H1 (cell line): ENCODE results near the gene NAGA. TPM values are rescaled to one million over a fixed set of nuclear protein-coding genes. Genes with fewer than 3 reads are reported as not detected.

Source experiments
- CTCF ChIA-PET: fragments of 300-600 bp; sonication (Branson Sonifier 250); formaldehyde crosslinking; loops from one replicate; lab custom pipeline; 2021; ENCODE audit not compliant: partially characterized antibody; lab: Charles Lee
- POLR2A ChIA-PET: fragments of 300-600 bp; sonication (Branson Sonifier 250); formaldehyde crosslinking; loops from one replicate; lab custom pipeline; 2021; ENCODE audit warnings: inconsistent platforms; ENCODE audit not compliant: partially characterized antibody; lab: Charles Lee
- DNase-seq, 2 experiments: peaks; one replicate each; pipeline versions ENCODE4 v3.0.0 to v3.0.0-alpha.2; 2010 to 2022; ENCODE audit warnings: low spot score in 2 of 2, low read depth in 1 of 2, mixed read lengths in 1 of 2
- FAIRE-seq: peaks from 2 replicates; lab custom pipeline; 2011; peaks lifted over from hg19 to GRCh38; lab: Jason Lieb, UNC
- H2AFZ ChIP-seq: 2 replicates; pipeline ENCODE4 v1.8.1; 2012; ENCODE audit warnings: low read length, inconsistent platforms
- H2AK5ac ChIP-seq: 2 replicates; pipeline ENCODE4 v1.6.1; 2013; ENCODE audit warnings: low read depth, low read length
- H2BK120ac ChIP-seq: replicated peaks from 2 replicates; pipeline ENCODE3; 2013; ENCODE audit warnings: low read depth, low read length, inconsistent platforms
- H2BK12ac ChIP-seq: 2 replicates; pipeline ENCODE4 v1.6.1; 2013; ENCODE audit warnings: low read depth, low read length
- H2BK15ac ChIP-seq: 2 replicates; pipeline ENCODE4 v1.6.1; 2013; ENCODE audit warnings: low read length
- H2BK20ac ChIP-seq: 2 replicates; pipeline ENCODE4 v1.6.1; 2013; ENCODE audit warnings: low read length
- H2BK5ac ChIP-seq: 2 replicates; pipeline ENCODE4 v1.6.1; 2013; ENCODE audit warnings: low read depth, low read length
- H3K14ac ChIP-seq: 2 replicates; pipeline ENCODE4 v1.6.1; 2013; ENCODE audit warnings: inconsistent platforms; ENCODE audit not compliant: insufficient read length
- H3K18ac ChIP-seq: 2 replicates; pipeline ENCODE4 v1.6.1; 2013; ENCODE audit warnings: low read length; ENCODE audit errors: extremely low read depth
- H3K23ac ChIP-seq: 2 replicates; pipeline ENCODE4 v1.6.1; 2013; ENCODE audit warnings: inconsistent platforms; ENCODE audit not compliant: insufficient read length
- H3K23me2 ChIP-seq: 2 replicates; pipeline ENCODE4 v1.6.1; 2013; ENCODE audit warnings: low read depth, low read length
- H3K27ac ChIP-seq: 2 replicates; pipeline ENCODE4 v1.6.1; 2011; ENCODE audit warnings: low read depth, low read length, inconsistent platforms
- H3K27me3 ChIP-seq, 4 experiments: replicated peaks in 1 of 4; 1 replicate in 1 of 4; 2 replicates in 3 of 4; pipeline versions ENCODE4 v1.6.1 to v1.8.1; 2011 to 2013; ENCODE audit warnings: low read length in 3 of 4, mild to moderate bottlenecking in 3 of 4, inconsistent platforms in 2 of 4, mixed read lengths in 2 of 4, moderate library complexity in 1 of 4; ENCODE audit not compliant: control insufficient read depth in 3 of 4, insufficient read depth in 3 of 4; ENCODE audit errors: extremely low read depth in 1 of 4
- H3K36me3 ChIP-seq, 4 experiments: 2 replicates each; pipeline versions ENCODE4 v1.6.1 to v1.8.1; 2011 to 2013; ENCODE audit warnings: mild to moderate bottlenecking in 4 of 4, low read length in 3 of 4, moderate library complexity in 2 of 4, control low read depth in 1 of 4, inconsistent platforms in 1 of 4; ENCODE audit not compliant: insufficient read depth in 4 of 4, control insufficient read depth in 2 of 4
- H3K4ac ChIP-seq: replicated peaks from 2 replicates; pipeline ENCODE3; 2013; ENCODE audit warnings: low read length, low read depth, mixed read lengths, inconsistent platforms; ENCODE audit not compliant: insufficient read length
- H3K4me1 ChIP-seq, 4 experiments: replicated peaks in 1 of 4; 1 replicate in 1 of 4; 2 replicates in 3 of 4; pipeline versions ENCODE4 v1.6.1 to v1.8.1; 2011 to 2013; ENCODE audit warnings: low read length in 3 of 4, inconsistent platforms in 2 of 4, mixed read lengths in 1 of 4; ENCODE audit not compliant: insufficient read depth in 4 of 4, control insufficient read depth in 3 of 4
- H3K4me2 ChIP-seq, 2 experiments: 2 replicates each; pipeline versions ENCODE4 v1.6.1 to v1.8.1; 2011 to 2013; ENCODE audit warnings: low read depth in 2 of 2, low read length in 2 of 2, control low read depth in 1 of 2, inconsistent platforms in 1 of 2, mild to moderate bottlenecking in 1 of 2; ENCODE audit not compliant: insufficient read depth in 1 of 2
- H3K4me3 ChIP-seq, 4 experiments: fragments of 200-600, 300-600 bp in 1 of 4; sonication (generic), shearing (Covaris generic), sonication (Bioruptor Twin) in 1 of 4; 2 replicates each; pipeline versions ENCODE4 v1.5.1 to v1.8.1; 2011 to 2016; ENCODE audit warnings: low read length in 4 of 4, low read depth in 3 of 4, control low read depth in 2 of 4, inconsistent platforms in 2 of 4, mild to moderate bottlenecking in 2 of 4, mixed read lengths in 1 of 4, moderate library complexity in 1 of 4; ENCODE audit not compliant: insufficient read depth in 2 of 4; ENCODE audit errors: extremely low read depth in 1 of 4
- H3K56ac ChIP-seq: replicated peaks from 2 replicates; pipeline ENCODE3; 2013; ENCODE audit warnings: low read depth, mild to moderate bottlenecking, mixed read lengths, low read length, inconsistent platforms; ENCODE audit not compliant: insufficient read length
- H3K79me1 ChIP-seq: 2 replicates; pipeline ENCODE4 v1.6.1; 2013; ENCODE audit warnings: low read depth, low read length, control low read depth
- H3K79me2 ChIP-seq, 2 experiments: 2 replicates each; pipeline versions ENCODE4 v1.6.1 to v1.8.1; 2012 to 2013; ENCODE audit warnings: low read length in 2 of 2, mild to moderate bottlenecking in 2 of 2, inconsistent platforms in 1 of 2; ENCODE audit not compliant: insufficient read depth in 2 of 2, control insufficient read depth in 1 of 2
- H3K9ac ChIP-seq, 4 experiments: replicated peaks in 1 of 4; 1 replicate in 1 of 4; 2 replicates in 3 of 4; pipeline versions ENCODE4 v1.6.1 to v1.8.1; 2011 to 2013; ENCODE audit warnings: low read depth in 3 of 4, low read length in 3 of 4, control low read depth in 2 of 4, mild to moderate bottlenecking in 2 of 4, moderate library complexity in 2 of 4, inconsistent platforms in 1 of 4; ENCODE audit errors: extremely low read depth in 1 of 4
- H3K9me3 ChIP-seq, 2 experiments: 2 replicates each; pipeline versions ENCODE4 v1.6.1 to v1.8.1; 2012 to 2013; ENCODE audit warnings: mild to moderate bottlenecking in 2 of 2, moderate library complexity in 2 of 2, control low read depth in 1 of 2, inconsistent platforms in 1 of 2, low read depth in 1 of 2, low read length in 1 of 2, mixed read lengths in 1 of 2; ENCODE audit not compliant: insufficient read depth in 2 of 2
- H4K20me1 ChIP-seq, 2 experiments: replicated peaks in 1 of 2; 2 replicates each; pipeline versions ENCODE3 to v1.8.1; 2011 to 2013; ENCODE audit warnings: inconsistent platforms in 2 of 2, low read length in 2 of 2, mild to moderate bottlenecking in 1 of 2; ENCODE audit not compliant: insufficient read depth in 2 of 2, control insufficient read depth in 1 of 2
- H4K5ac ChIP-seq: 2 replicates; pipeline ENCODE4 v1.6.1; 2013; ENCODE audit warnings: low read length, low read depth, mixed read lengths, inconsistent platforms; ENCODE audit not compliant: insufficient read length
- H4K8ac ChIP-seq: 2 replicates; pipeline ENCODE4 v1.8.0; 2013; ENCODE audit warnings: mild to moderate bottlenecking, moderate library complexity, low read length, inconsistent platforms; ENCODE audit not compliant: insufficient read depth; ENCODE audit errors: extremely low read depth
- H4K91ac ChIP-seq: replicated peaks from 2 replicates; pipeline ENCODE3; 2013; ENCODE audit warnings: low read length, mixed read lengths, inconsistent platforms; ENCODE audit not compliant: insufficient read length
- BACH1 ChIP-seq: IDR thresholded peaks from 2 replicates; pipeline ENCODE4 v1.6.1; 2012; ENCODE audit warnings: low read length, improper control_type of control experiment
- BRCA1 ChIP-seq: IDR thresholded peaks from 2 replicates; pipeline ENCODE4 v1.6.1; 2012; ENCODE audit warnings: low read depth, low read length, improper control_type of control experiment
- CTCF ChIP-seq, 3 experiments: IDR thresholded peaks; 1 replicate in 2 of 3; 2 replicates in 1 of 3; pipeline versions ENCODE4 v1.5.1 to v1.6.1; 2011; ENCODE audit warnings: low read length in 3 of 3, mild to moderate bottlenecking in 3 of 3, inconsistent platforms in 2 of 3, low read depth in 1 of 3, moderate library complexity in 1 of 3; ENCODE audit not compliant: insufficient read depth in 1 of 3; ENCODE audit errors: control extremely low read depth in 1 of 3
- RXRA ChIP-seq: IDR thresholded peaks from 2 replicates; pipeline ENCODE4 v1.6.1; 2011; ENCODE audit warnings: low read depth, mild to moderate bottlenecking, low read length, moderate library complexity; ENCODE audit not compliant: insufficient read depth
- SIN3A ChIP-seq, 2 experiments: IDR thresholded peaks in 1 of 2; conservative IDR thresholded peaks in 1 of 2; 2 replicates each; pipeline ENCODE4 v1.6.1; 2011 to 2012; ENCODE audit warnings: low read length in 2 of 2, improper control_type of control experiment in 1 of 2, low read depth in 1 of 2, mild to moderate bottlenecking in 1 of 2
- SIX5 ChIP-seq: IDR thresholded peaks from 2 replicates; pipeline ENCODE4 v1.6.1; 2011; ENCODE audit warnings: mild to moderate bottlenecking, low read depth, low read length
- TAF1 ChIP-seq: IDR thresholded peaks from 2 replicates; pipeline ENCODE4 v1.6.1; 2011; ENCODE audit warnings: mild to moderate bottlenecking, low read depth, low read length
- TAF7 ChIP-seq: optimal IDR thresholded peaks from 2 replicates; pipeline ENCODE3; 2011; ENCODE audit warnings: low read depth, mild to moderate bottlenecking, inconsistent platforms, low read length, moderate library complexity, borderline replicate concordance
- TCF12 ChIP-seq: IDR thresholded peaks from 2 replicates; pipeline ENCODE4 v1.6.1; 2011; ENCODE audit warnings: low read depth, mild to moderate bottlenecking, low read length
- WGBS, 2 experiments: shearing (Covaris generic) in 1 of 2; methylation state at CpG; one replicate each; pipeline versions ENCODE4 v1.1.6 to v1.1.7; 2013 to 2015; ENCODE audit warnings: low lambda C conversion rate in 2 of 2, mixed read lengths in 2 of 2, inconsistent platforms in 1 of 2, low coverage in 1 of 2, missing lambda C conversion rate in 1 of 2; ENCODE audit not compliant: insufficient replicate concordance in 2 of 2, insufficient coverage in 1 of 2, insufficient read length in 1 of 2; ENCODE audit errors: extremely low coverage in 1 of 2, missing lambda C conversion rate in 1 of 2; 5-methylcytosine and 5-hydroxymethylcytosine counted together
- polyA plus RNA-seq, 7 experiments: library from polyadenylated mRNA; depleted of rRNA in 3 of 7; stranded (reverse) in 5 of 7; unstranded in 2 of 7; fragments of >200 nt in 5 of 7; fragments of 200-250 nt in 2 of 7; gene quantifications; 1 replicate in 5 of 7; 2 replicates in 1 of 7; 4 replicates in 1 of 7; pipeline versions ENCODE4 v1.2.1 to v1.2.3, GENCODE V29; 2011 to 2013; ENCODE audit warnings: missing spikeins in 2 of 7, mixed read lengths in 2 of 7
- total RNA-seq: library from RNA; stranded (reverse); fragmentation: NEBNext Ultra II Directional; extraction: Animal tissue kit (Norgen Biotek cat#: 25700); gene quantifications from 2 replicates; pipeline ENCODE4 v1.2.1, GENCODE V29; 2021
- TF ChIP-seq, protein P1 (sequence below): IDR thresholded peaks from 2 replicates; pipeline ENCODE4 v1.6.1; 2012; ENCODE audit warnings: inconsistent platforms

The NAGA gene
- total and polyA plus RNA-seq, 2 of the 8 experiments (the other 6 are each of a cell fraction or from before 2014, with no cell fraction given): 14.8 to 30.7 TPM

DNA sequence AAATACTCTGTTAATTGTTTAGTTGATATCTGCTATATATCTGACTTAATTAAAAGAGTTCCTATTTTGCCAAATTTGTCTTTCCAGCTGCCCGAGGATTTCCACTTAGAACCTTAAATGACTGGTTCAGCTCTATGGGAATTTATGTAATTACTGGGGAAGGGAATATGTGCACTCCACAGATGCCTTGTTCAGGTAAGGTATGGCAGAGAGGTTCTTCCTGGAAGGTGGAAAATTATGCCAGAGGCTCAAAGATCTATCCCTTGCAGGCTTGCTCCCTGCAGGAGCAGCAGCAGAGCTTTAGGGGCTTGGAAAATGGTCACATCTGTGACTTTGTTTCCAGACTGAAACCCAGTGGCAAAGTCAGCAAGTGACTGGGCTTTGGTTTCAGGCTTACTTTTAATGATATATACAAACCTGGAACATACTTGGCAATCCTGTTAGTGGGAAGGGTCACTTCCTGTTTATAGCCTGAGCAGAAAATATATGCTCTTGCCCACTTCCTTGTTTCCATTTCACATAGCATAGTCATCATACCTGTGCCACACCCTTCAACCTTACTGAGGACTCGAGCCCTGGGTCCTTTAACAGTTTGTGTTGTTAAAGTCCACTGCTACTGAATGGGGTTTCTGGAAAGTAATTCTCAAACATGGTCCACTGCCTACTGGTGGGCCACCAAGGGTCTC lies 48.3 kb downstream of the NAGA start:
- H2BK120ac ChIP-seq: no peak overlapping the region
- H2BK5ac ChIP-seq: no peak overlapping the region
- WGBS, 2 experiments: 87% methylated on average over 2 of the region's 2 CpGs; no CpG with 5 or more reads in 1 of the 2 experiments
- ChIA-PET POLR2A (no interaction called here), CTCF (no interaction called here)
- H4K91ac ChIP-seq: no peak overlapping the region
- no peak overlapping the region for H4K8ac ChIP-seq
- H3K79me1 ChIP-seq: no peaks in the 10 kb centered on the region
- H4K5ac ChIP-seq: no peak overlapping the region
- H2BK12ac ChIP-seq: no peak overlapping the region
- H2AFZ ChIP-seq: no peak overlapping the region
- H3K56ac ChIP-seq: no peak overlapping the region
- H3K4ac ChIP-seq: no peak overlapping the region
- no peaks in the 10 kb centered on the region for H3K36me3 ChIP-seq
- H3K9me3 ChIP-seq: no peaks in the 10 kb centered on the region
- no peaks in the 10 kb centered on the region for H3K79me2 ChIP-seq
- H3K4me3 ChIP-seq: no peak overlapping the region
- no peak overlapping the region for H2BK20ac ChIP-seq
- no peaks in the 10 kb centered on the region for H3K27me3 ChIP-seq
- no peak overlapping the region for H3K9ac ChIP-seq
- H3K4me2 ChIP-seq: no peak overlapping the region
- no peak overlapping the region for H2AK5ac ChIP-seq
- no peak overlapping the region for H2BK15ac ChIP-seq
- H3K4me1 ChIP-seq: no peaks in the 10 kb centered on the region
- H3K18ac ChIP-seq: no peak overlapping the region
- H3K23me2 ChIP-seq: no peaks in the 10 kb centered on the region
- H3K14ac ChIP-seq: no peak overlapping the region
- H4K20me1 ChIP-seq: no peaks in the 10 kb centered on the region
- no peak overlapping the region for H3K27ac ChIP-seq
- no peak overlapping the region for H3K23ac ChIP-seq
- no peak for DNase-seq
- no peak for FAIRE-seq
- no peak for TF ChIP-seq BACH1
- no peak for TF ChIP-seq SIN3A (conservative IDR thresholded peaks at IDR 0.05 in 1 of 2, IDR thresholded peaks at IDR 0.05 in 1 of 2; ENCODE audit: low read depth in 1 of 2, low read length in 2 of 2)
- no peak for TF ChIP-seq TAF7
- TF ChIP-seq TAF1: no peak
- TF ChIP-seq SIX5: no peak
- TF ChIP-seq TCF12: no peak
- no peak for TF ChIP-seq CTCF (IDR thresholded peaks at IDR 0.05; ENCODE audit: control extremely low read depth in 1 of 3, insufficient read depth in 1 of 3, low read depth in 1 of 3, low read length in 3 of 3)
- TF ChIP-seq, protein P1, sequence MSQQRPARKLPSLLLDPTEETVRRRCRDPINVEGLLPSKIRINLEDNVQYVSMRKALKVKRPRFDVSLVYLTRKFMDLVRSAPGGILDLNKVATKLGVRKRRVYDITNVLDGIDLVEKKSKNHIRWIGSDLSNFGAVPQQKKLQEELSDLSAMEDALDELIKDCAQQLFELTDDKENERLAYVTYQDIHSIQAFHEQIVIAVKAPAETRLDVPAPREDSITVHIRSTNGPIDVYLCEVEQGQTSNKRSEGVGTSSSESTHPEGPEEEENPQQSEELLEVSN: no peak
- TF ChIP-seq RXRA: no peak
- TF ChIP-seq BRCA1: no peak
